GM20431 (cell line): Measurements from ENCODE around the gene KLHL14.
"Not testable (repeated sequence)": the region's sequence is repeated elsewhere in the genome, so short reads cannot be mapped to it uniquely, and the experiment has no call there.

ENCODE experiments used
- in situ Hi-C: fragments of 300-500 bp; cut with MseI, MboI; formaldehyde crosslinking; loops from one replicate; pipeline ENCODE4 v1.15.0; 2020; ENCODE audit warnings: low sequenced_read_pairs; ENCODE audit not compliant: unreplicated experiment

Gene KLHL14

GRCh38 chr18:32772581-32773381, at the start of gene KLHL14:
Gene KLHL14 (minus strand): TSS chr18:32773023. CDS start chr18:32770591, 2,432 bp downstream.
- in situ Hi-C loops = no loop called here

- in situ Hi-C loops = no loop called here
These were observed 49.4 kb upstream of the KLHL14 start for GRCh38 chr18:32822197-32822596.

- in situ Hi-C loops = no loop called here
These were observed 43.1 kb upstream of the KLHL14 start for GRCh38 chr18:32815881-32816280.

GRCh38 chr18:32812342-32812741, 39.5 kb upstream of the KLHL14 start:
- in situ Hi-C loops = no loop called here

- in situ Hi-C loops = no loop called here
These were observed 37.5 kb upstream of the KLHL14 start for GRCh38 chr18:32810314-32810713.

GRCh38 chr18:32805354-32805753, 32.5 kb upstream of the KLHL14 start:
- in situ Hi-C loops = no loop called here

- in situ Hi-C loops = no loop called here
These were observed 31.5 kb upstream of the KLHL14 start for GRCh38 chr18:32804134-32804888.

- in situ Hi-C loops = no loop called here
These were observed 30.7 kb upstream of the KLHL14 start for GRCh38 chr18:32803568-32803967.

GRCh38 chr18:32802591-32803451, 30.0 kb upstream of the KLHL14 start:
- in situ Hi-C loops = no loop called here

- in situ Hi-C loops = no loop called here
These were observed 28.4 kb upstream of the KLHL14 start for GRCh38 chr18:32801228-32801627.

GRCh38 chr18:32798209-32798960, 25.6 kb upstream of the KLHL14 start:
- in situ Hi-C loops = no loop called here

- in situ Hi-C loops = not testable (repeated sequence)
These were observed 21.8 kb upstream of the KLHL14 start for GRCh38 chr18:32794667-32795066.

GRCh38 chr18:32779010-32779409, 6.2 kb upstream of the KLHL14 start:
- in situ Hi-C loops = no loop called here

GRCh38 chr18:32777049-32777448, 4.2 kb upstream of the KLHL14 start:
- in situ Hi-C loops = no loop called here

- in situ Hi-C loops = no loop called here
These were observed 3.7 kb upstream of the KLHL14 start for GRCh38 chr18:32776561-32776960.

- in situ Hi-C loops = no loop called here
These were observed 2.8 kb upstream of the KLHL14 start for GRCh38 chr18:32775628-32776027.

- in situ Hi-C loops = no loop called here
These were observed 524 bp upstream of the KLHL14 start for GRCh38 chr18:32773382-32773712.

GRCh38 chr18:32771871-32772580, 797 bp downstream of the KLHL14 start:
- in situ Hi-C loops = no loop called here

- in situ Hi-C loops = no loop called here
These were observed 1.6 kb downstream of the KLHL14 start for GRCh38 chr18:32771169-32771751.
